Right atrium auricular region (tissue), 2 donors: ENCODE results near the gene MYO15A. TPM values are rescaled to one million over a fixed set of nuclear protein-coding genes. Genes with fewer than 3 reads are reported as not detected.

Source experiments
- DNase-seq: peaks from one replicate; pipeline ENCODE4 v3.0.0-alpha.2; 2019; ENCODE audit warnings: low spot score
- H3K27ac ChIP-seq, 2 donors: fragments of 200-600 bp; sonication (generic); 1 replicate in 1 of 2; 2 replicates in 1 of 2; pipeline ENCODE4 v1.5.1; 2016 to 2019
- H3K27me3 ChIP-seq, 2 donors: fragments of 200-600 bp; sonication (generic); one replicate each; pipeline versions ENCODE4 v1.5.1 to v1.6.0; 2017 to 2019
- H3K36me3 ChIP-seq: fragments of 200-600 bp; sonication (generic); one replicate; pipeline ENCODE4 v1.5.1; 2016
- H3K4me1 ChIP-seq, 2 donors: fragments of 200-600 bp; sonication (generic); one replicate each; pipeline versions ENCODE4 v1.5.1 to v1.6.0; 2017 to 2019
- H3K4me3 ChIP-seq, 2 donors: fragments of 200-600 bp; sonication (generic); 1 replicate in 1 of 2; 2 replicates in 1 of 2; pipeline ENCODE4 v1.5.1; 2017 to 2019; ENCODE audit warnings: mild to moderate bottlenecking in 1 of 2, moderate library complexity in 1 of 2
- H3K9me3 ChIP-seq, 2 donors: fragments of 200-600 bp; sonication (generic); one replicate each; pipeline ENCODE4 v1.5.1; 2019
- total RNA-seq, 2 donors: library from RNA; depleted of rRNA; stranded (reverse); fragments of >200 nt; gene quantifications; one replicate each; pipeline ENCODE4 v1.1.0, GENCODE V29; 2016
- TF ChIP-seq, protein P1 (sequence below), 2 donors: fragments of 200-600 bp; sonication (generic); IDR thresholded peaks; one replicate each; pipeline ENCODE4 v1.5.1; 2019; ENCODE audit warnings: antibody characterized with exemption in 2 of 2

MYO15A gene
- total RNA-seq, 2 donors from 2014 or later: 0.20 TPM; not detected in 1

- Histone ChIP-seq H3K4me1 (peaks cover 0 to 4% of the 10 kb centered on the region in 2 donors), H3K36me3 (no peaks in the 10 kb centered on the region), H3K4me3 (no peak overlapping the region), H3K27me3 (no peaks in the 10 kb centered on the region), H3K9me3 (no peaks in the 10 kb centered on the region), H3K27ac (no peak overlapping the region)
- DNase-seq: no peak
- TF ChIP-seq, protein P1, sequence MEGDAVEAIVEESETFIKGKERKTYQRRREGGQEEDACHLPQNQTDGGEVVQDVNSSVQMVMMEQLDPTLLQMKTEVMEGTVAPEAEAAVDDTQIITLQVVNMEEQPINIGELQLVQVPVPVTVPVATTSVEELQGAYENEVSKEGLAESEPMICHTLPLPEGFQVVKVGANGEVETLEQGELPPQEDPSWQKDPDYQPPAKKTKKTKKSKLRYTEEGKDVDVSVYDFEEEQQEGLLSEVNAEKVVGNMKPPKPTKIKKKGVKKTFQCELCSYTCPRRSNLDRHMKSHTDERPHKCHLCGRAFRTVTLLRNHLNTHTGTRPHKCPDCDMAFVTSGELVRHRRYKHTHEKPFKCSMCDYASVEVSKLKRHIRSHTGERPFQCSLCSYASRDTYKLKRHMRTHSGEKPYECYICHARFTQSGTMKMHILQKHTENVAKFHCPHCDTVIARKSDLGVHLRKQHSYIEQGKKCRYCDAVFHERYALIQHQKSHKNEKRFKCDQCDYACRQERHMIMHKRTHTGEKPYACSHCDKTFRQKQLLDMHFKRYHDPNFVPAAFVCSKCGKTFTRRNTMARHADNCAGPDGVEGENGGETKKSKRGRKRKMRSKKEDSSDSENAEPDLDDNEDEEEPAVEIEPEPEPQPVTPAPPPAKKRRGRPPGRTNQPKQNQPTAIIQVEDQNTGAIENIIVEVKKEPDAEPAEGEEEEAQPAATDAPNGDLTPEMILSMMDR (IDR thresholded peaks at IDR 0.05): no peak
Measured at GRCh38 chr17:18143044-18143936, 34.7 kb downstream of the MYO15A start.

DNA sequence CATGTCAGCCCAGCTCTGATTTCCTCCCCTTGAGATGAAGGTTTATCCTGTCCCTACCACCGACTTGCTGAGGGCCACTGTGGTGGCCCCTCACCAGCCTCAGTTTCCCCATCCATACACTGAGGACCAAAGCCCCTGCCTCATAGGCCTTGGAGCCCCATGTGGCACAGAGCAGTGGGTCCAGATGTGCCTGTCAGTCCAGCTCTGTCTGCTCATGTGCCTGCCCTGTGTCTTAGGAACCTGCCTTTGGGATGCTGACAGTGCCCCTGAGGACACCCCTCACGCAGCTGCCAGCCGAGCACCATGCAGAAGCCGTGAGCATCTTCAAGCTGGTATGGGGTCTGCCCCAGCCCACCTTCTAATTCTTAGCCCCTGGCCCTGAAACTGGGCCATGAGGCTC is 35.7 kb downstream of the MYO15A start:
- H3K4me1 ChIP-seq: peaks cover 0 to 4% of the 10 kb centered on the region in 2 donors
- TF ChIP-seq, protein P1 (IDR thresholded peaks at IDR 0.05): no peak
- H3K27me3 ChIP-seq: no peaks in the 10 kb centered on the region
- no peak for DNase-seq
- no peak overlapping the region for H3K27ac ChIP-seq
- no peaks in the 10 kb centered on the region for H3K9me3 ChIP-seq
- H3K4me3 ChIP-seq: no peak overlapping the region
- no peaks in the 10 kb centered on the region for H3K36me3 ChIP-seq

GRCh38 chr17:18144855-18145254 is 36.3 kb downstream of the MYO15A start:
- H3K27ac ChIP-seq: no peak overlapping the region
- peaks cover 0 to 4% of the 10 kb centered on the region in 2 donors for H3K4me1 ChIP-seq
- no peaks in the 10 kb centered on the region for H3K9me3 ChIP-seq
- no peak overlapping the region for H3K4me3 ChIP-seq
- H3K27me3 ChIP-seq: no peaks in the 10 kb centered on the region
- no peak for DNase-seq
- TF ChIP-seq, protein P1 (IDR thresholded peaks at IDR 0.05): no peak
- no peaks in the 10 kb centered on the region for H3K36me3 ChIP-seq

DNA sequence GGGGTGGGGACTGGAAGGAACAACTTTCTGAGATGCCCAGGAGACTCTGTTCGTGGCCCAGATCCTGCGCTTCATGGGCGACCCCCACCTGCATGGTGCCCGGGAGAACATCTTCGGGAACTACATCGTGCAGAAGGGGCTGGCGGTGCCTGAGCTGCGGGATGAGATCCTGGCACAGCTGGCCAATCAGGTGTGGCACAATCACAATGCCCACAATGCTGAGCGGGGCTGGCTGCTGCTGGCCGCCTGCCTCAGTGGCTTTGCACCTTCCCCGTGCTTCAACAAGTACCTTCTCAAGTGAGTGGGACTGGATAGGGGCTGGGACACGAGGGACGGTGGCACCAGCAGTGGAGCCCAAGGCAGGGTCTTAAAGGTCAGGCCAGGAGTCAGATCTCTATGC is 37.3 kb downstream of the MYO15A start:
- no peaks in the 10 kb centered on the region for H3K36me3 ChIP-seq
- H3K9me3 ChIP-seq: no peaks in the 10 kb centered on the region
- no peak overlapping the region for H3K4me3 ChIP-seq
- DNase-seq: no peak
- no peak overlapping the region for H3K27ac ChIP-seq
- H3K4me1 ChIP-seq: peaks cover 0 to 3% of the 10 kb centered on the region in 2 donors
- no peaks in the 10 kb centered on the region for H3K27me3 ChIP-seq
- TF ChIP-seq, protein P1 (IDR thresholded peaks at IDR 0.05): no peak

DNA sequence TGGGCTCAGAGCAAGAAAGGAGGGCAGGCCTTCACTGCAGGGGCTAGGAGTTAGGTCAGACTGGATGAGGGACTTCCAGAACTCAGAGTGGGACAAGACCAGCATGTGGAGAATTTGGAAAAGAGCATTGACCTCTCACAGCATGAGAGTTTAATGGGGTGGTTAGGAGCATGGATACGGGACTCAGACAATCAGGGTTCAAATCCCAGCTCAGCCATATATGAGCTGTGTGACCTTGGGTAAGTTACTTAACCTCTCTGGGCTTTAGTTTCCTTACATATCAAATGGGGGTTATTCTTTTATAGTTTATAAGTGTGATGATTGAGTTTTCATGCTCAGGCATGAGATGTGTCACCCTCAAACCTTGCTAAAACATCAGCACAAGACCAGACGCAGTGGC is 37.7 kb downstream of the MYO15A start:
- no peak overlapping the region for H3K27ac ChIP-seq
- H3K4me3 ChIP-seq: no peak overlapping the region
- no peaks in the 10 kb centered on the region for H3K4me1 ChIP-seq
- no peak for DNase-seq
- no peaks in the 10 kb centered on the region for H3K9me3 ChIP-seq
- H3K27me3 ChIP-seq: no peaks in the 10 kb centered on the region
- TF ChIP-seq, protein P1 (IDR thresholded peaks at IDR 0.05): no peak
- no peaks in the 10 kb centered on the region for H3K36me3 ChIP-seq
